Lung (tissue), 12 donors: ENCODE data around the gene ACER2. TPM values are rescaled to one million over a fixed set of nuclear protein-coding genes. Genes with fewer than 3 reads are reported as not detected.
"Not testable (repeated sequence)": the region's sequence is repeated elsewhere in the genome, so short reads cannot be mapped to it uniquely, and the experiment has no call there.

Experiments
- ATAC-seq: fragments of 200-7000 bp; cut with Tn5 transposase; one replicate; pipeline ENCODE4 v1.9.1; 2020; ENCODE audit warnings: moderate number of reproducible peaks; ENCODE audit not compliant: insufficient read depth, low FRiP score
- DNase-seq, 3 donors: peaks; one replicate each; pipeline ENCODE4 v3.0.0-alpha.2; 2013 to 2017
- H3K27ac ChIP-seq, 2 donors: one replicate each; pipeline ENCODE4 v1.5.1; 2013; ENCODE audit warnings: mild to moderate bottlenecking in 2 of 2, moderate library complexity in 2 of 2, control low read depth in 1 of 2, inconsistent platforms in 1 of 2, low read depth in 1 of 2, low read length in 1 of 2
- H3K27me3 ChIP-seq, 3 donors: one replicate each; pipeline ENCODE4 v1.5.1; 2013; ENCODE audit warnings: low read length in 2 of 3; ENCODE audit not compliant: control insufficient read depth in 3 of 3, insufficient read depth in 3 of 3
- H3K36me3 ChIP-seq, 4 donors: one replicate each; pipeline ENCODE4 v1.5.1; 2013; ENCODE audit warnings: low read length in 4 of 4, mild to moderate bottlenecking in 1 of 4, moderate library complexity in 1 of 4; ENCODE audit not compliant: control insufficient read depth in 4 of 4, insufficient read depth in 4 of 4
- H3K4me1 ChIP-seq, 5 donors: one replicate each; pipeline ENCODE4 v1.5.1; 2013; ENCODE audit warnings: low read length in 5 of 5, mild to moderate bottlenecking in 2 of 5, moderate library complexity in 1 of 5; ENCODE audit not compliant: control insufficient read depth in 5 of 5, insufficient read depth in 5 of 5
- H3K4me3 ChIP-seq: one replicate; pipeline ENCODE4 v1.5.1; 2013; ENCODE audit warnings: mild to moderate bottlenecking, control low read depth, moderate library complexity
- H3K9ac ChIP-seq, 2 donors: one replicate each; pipeline ENCODE4 v1.5.1; 2013; ENCODE audit warnings: low read length in 2 of 2, control low read depth in 1 of 2; ENCODE audit not compliant: insufficient read depth in 1 of 2
- H3K9me3 ChIP-seq, 4 donors: one replicate each; pipeline ENCODE4 v1.5.1; 2013; ENCODE audit warnings: low read length in 3 of 4, mild to moderate bottlenecking in 1 of 4, moderate library complexity in 1 of 4; ENCODE audit not compliant: control insufficient read depth in 4 of 4, insufficient read depth in 3 of 4
- WGBS, 2 donors: extraction: QIAGEN DNeasy Blood & Tissue Kit; methylation state at CpG; one replicate each; pipeline ENCODE4 v1.1.7; 2013; 5-methylcytosine and 5-hydroxymethylcytosine counted together
- polyA plus RNA-seq, 2 donors: library from polyadenylated mRNA; stranded (reverse); fragments of 200-250 nt; gene quantifications; one replicate each; pipeline ENCODE4 v1.2.1, GENCODE V29; 2013
- total RNA-seq, 2 donors: library from RNA; depleted of rRNA in 1 of 2; stranded (reverse); fragments of >200 nt in 1 of 2; gene quantifications; one replicate each; pipeline ENCODE4 v1.2.1, GENCODE V29; 2014 to 2021
- TF ChIP-seq, protein P1 (sequence below): IDR thresholded peaks from 2 replicates; pipeline ENCODE4 v1.5.1; 2012; ENCODE audit warnings: mild to moderate bottlenecking; ENCODE audit errors: control extremely low read depth, extremely low read depth
- donor health status: control.
- donor health status: control.
- donor health status: Bipolar disorder and iron deficiency.
- donor health status: healthy.
- donor health status: DM: yes; HTN: yes; CAD: no.

ACER2 gene
- total and polyA plus RNA-seq, 4 donors, result 0.30 to 4.9 (median 2.8) TPM

DNA sequence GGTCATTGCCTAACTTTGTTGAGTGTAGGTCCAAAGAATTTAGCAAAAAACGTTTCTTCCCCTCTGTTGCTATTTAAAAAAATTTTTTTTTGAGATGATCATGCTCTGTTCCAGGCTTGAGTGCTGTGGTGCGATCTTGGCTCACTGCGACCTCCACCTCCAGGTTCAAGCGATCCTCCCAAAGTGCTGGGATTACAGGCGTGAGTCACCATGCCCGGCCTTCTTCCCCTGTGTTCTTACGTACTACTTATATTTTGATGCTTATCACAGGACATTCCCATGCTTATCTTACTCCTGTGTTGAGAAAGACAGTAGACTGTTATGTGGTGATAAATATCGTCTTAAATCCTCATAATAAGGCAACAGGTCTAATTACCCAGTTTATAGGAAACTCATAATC lies 2.5 kb downstream of the ACER2 start:
- Histone ChIP-seq H3K36me3 (no peaks in the 10 kb centered on the region), H3K9ac (no peak overlapping the region), H3K27me3 (no peaks in the 10 kb centered on the region), H3K9me3 (no peaks in the 10 kb centered on the region), H3K4me3 (no peak overlapping the region), H3K27ac (no peak overlapping the region), H3K4me1 (peaks cover 0 to 6% (median 2%) of the 10 kb centered on the region in 5 donors)
- TF ChIP-seq, protein P1, sequence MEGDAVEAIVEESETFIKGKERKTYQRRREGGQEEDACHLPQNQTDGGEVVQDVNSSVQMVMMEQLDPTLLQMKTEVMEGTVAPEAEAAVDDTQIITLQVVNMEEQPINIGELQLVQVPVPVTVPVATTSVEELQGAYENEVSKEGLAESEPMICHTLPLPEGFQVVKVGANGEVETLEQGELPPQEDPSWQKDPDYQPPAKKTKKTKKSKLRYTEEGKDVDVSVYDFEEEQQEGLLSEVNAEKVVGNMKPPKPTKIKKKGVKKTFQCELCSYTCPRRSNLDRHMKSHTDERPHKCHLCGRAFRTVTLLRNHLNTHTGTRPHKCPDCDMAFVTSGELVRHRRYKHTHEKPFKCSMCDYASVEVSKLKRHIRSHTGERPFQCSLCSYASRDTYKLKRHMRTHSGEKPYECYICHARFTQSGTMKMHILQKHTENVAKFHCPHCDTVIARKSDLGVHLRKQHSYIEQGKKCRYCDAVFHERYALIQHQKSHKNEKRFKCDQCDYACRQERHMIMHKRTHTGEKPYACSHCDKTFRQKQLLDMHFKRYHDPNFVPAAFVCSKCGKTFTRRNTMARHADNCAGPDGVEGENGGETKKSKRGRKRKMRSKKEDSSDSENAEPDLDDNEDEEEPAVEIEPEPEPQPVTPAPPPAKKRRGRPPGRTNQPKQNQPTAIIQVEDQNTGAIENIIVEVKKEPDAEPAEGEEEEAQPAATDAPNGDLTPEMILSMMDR, result no peak
- 91 to 93% methylated on average over 8 of the region's 8 CpGs for WGBS, 2 donors
- DNase-seq (no peak), ATAC-seq (no peak)

- H3K4me1 ChIP-seq, H3K27me3 ChIP-seq, DNase-seq, H3K4me3 ChIP-seq, H3K9me3 ChIP-seq, H3K36me3 ChIP-seq, ATAC-seq, H3K9ac ChIP-seq, H3K27ac ChIP-seq: not testable (repeated sequence)
- 66 to 96% methylated on average over 3 of the region's 3 CpGs for WGBS, 2 donors
Observed at GRCh38 chr9:19413456-19413855, 4.6 kb downstream of the ACER2 start.

DNA sequence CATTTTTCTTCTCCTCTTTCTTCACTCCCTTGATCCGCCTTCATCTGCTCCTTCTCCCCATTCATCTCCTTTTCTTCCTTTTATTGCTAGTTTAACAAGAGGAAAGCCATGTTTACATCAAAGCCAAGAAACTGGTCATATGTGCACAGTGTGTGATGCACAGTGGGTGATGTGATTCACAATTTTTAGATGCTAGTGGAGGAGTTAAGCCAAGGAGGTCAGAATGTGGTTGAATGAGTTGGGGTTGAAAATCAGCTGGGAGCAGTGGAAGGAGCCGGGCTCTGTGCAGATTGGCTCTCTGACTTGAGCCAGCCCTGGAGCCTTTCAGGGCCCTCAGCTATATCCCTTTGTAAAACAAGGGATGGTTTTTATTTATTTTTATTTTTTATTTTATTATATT lies 7.3 kb downstream of the ACER2 start:
- Histone ChIP-seq H3K36me3 (no peaks in the 10 kb centered on the region), H3K27ac (no peak overlapping the region), H3K9me3 (no peaks in the 10 kb centered on the region), H3K4me3 (no peak overlapping the region), H3K9ac (no peak overlapping the region), H3K27me3 (no peaks in the 10 kb centered on the region), H3K4me1 (no peaks in the 10 kb centered on the region)
- TF ChIP-seq, protein P1, result no peak
- no peak for ATAC-seq
- WGBS, 2 donors, result 97 to 98% methylated on average over 2 of the region's 2 CpGs
- DNase-seq, result no peak

DNA sequence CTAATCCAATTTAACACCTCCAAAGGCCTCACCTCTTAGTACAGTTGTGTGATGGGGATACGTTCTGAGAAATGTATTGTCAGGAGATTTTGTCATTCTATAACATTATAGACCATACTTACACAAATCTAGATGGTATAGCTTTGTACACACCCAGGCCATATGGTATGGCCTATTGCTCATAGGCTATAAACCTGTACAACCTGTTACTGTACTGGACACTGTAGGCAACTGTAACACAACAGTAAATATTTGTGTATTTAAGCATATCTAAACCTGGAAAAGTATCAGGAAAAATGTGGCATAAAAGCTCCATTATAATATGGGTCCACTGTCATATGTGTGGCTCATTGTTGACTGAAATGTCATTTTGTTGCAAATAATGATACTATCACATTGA lies 12.1 kb downstream of the ACER2 start:
- Histone ChIP-seq H3K27ac (no peak overlapping the region), H3K4me1 (peaks cover 0 to 3% (median 0%) of the 10 kb centered on the region in 5 donors), H3K4me3 (no peak overlapping the region), H3K27me3 (no peaks in the 10 kb centered on the region), H3K9ac (no peak overlapping the region), H3K36me3 (peaks cover 0 to 4% (median 0%) of the 10 kb centered on the region in 4 donors), H3K9me3 (no peaks in the 10 kb centered on the region)
- ATAC-seq (no peak), DNase-seq (no peak)
- TF ChIP-seq, protein P1, result no peak
- WGBS, 2 donors, result 93 to 100% methylated on average over 1 of the region's 1 CpG
